ENCODE results near the gene DISC1. TPM values are rescaled to one million over a fixed set of nuclear protein-coding genes. Genes with fewer than 3 reads are reported as not detected.
"Not testable (repeated sequence)": the region's sequence is repeated elsewhere in the genome, so short reads cannot be mapped to it uniquely, and the experiment has no call there.

DISC1 gene
- polyA plus RNA-seq, 3 donors = 5.5 to 14.7 (median 5.8) TPM

GRCh38 chr1:231656741-231657140, 30.2 kb downstream of the DISC1 start:
- no CpG with 5 or more reads among the region's 1 CpG for WGBS (ENCODE audit: insufficient coverage)
- H3K36me3 Mint-ChIP-seq = peaks cover 3 to 9% of the 10 kb centered on the region in 2 donors
- H2AFZ ChIP-seq (ENCODE audit: insufficient read depth, low read depth, low read length, poor library complexity, severe bottlenecking) = no peak overlapping the region

GRCh38 chr1:231658223-231658622, 31.6 kb downstream of the DISC1 start:
- H3K9me3 Mint-ChIP-seq; H3K27me3 Mint-ChIP-seq (ENCODE audit: low read depth in 3 of 3); H3K4me3 Mint-ChIP-seq; H3K4me3 ChIP-seq (replicated peaks in 1 of 3; ENCODE audit: low read depth in 2 of 3, low read length in 3 of 3); H3K27me3 ChIP-seq (ENCODE audit: control insufficient read depth in 2 of 2, insufficient read depth in 2 of 2, low read length in 2 of 2); DNase-seq; H3K4me2 ChIP-seq (replicated peaks; ENCODE audit: extremely low read depth, low read length, poor library complexity, severe bottlenecking); H3K9me3 ChIP-seq (replicated peaks in 1 of 2; ENCODE audit: control insufficient read depth in 1 of 2, insufficient read depth in 1 of 2, low read length in 2 of 2); H3K27ac ChIP-seq (ENCODE audit: low read depth in 1 of 2, low read length in 2 of 2); H3K36me3 Mint-ChIP-seq; H2AFZ ChIP-seq (ENCODE audit: insufficient read depth, low read depth, low read length, poor library complexity, severe bottlenecking); H3K36me3 ChIP-seq (replicated peaks in 1 of 2; ENCODE audit: control insufficient read depth in 1 of 2, insufficient read depth in 2 of 2, low read length in 2 of 2); intact Hi-C loops (cut with micrococcal nuclease); H3K9ac ChIP-seq (ENCODE audit: insufficient read depth, low read length, poor library complexity, severe bottlenecking): not testable (repeated sequence)
- H3K4me1 Mint-ChIP-seq = peaks cover 57% of the 10 kb centered on the region
- H3K27ac Mint-ChIP-seq = peak overlapping the region in 2 of 7 donors; percentile 11 to 63
- 100% methylated on average over 1 of the region's 1 CpG for WGBS (ENCODE audit: insufficient coverage)
- peaks cover 99% of the 10 kb centered on the region for H3K79me2 ChIP-seq (ENCODE audit: insufficient read depth, low read length)
- H4K20me1 ChIP-seq (ENCODE audit: insufficient read depth, low read length) = peaks cover 78% of the 10 kb centered on the region
- H3K4me1 ChIP-seq (ENCODE audit: control insufficient read depth in 1 of 2, insufficient read depth in 2 of 2, low read length in 2 of 2) = peaks cover 14 to 23% of the 10 kb centered on the region in 2 donors

More at GRCh38 chr1:231656741-231657140, 30.2 kb downstream of the DISC1 start:
- peaks cover 8 to 13% of the 10 kb centered on the region in 2 donors for H3K4me1 ChIP-seq (ENCODE audit: control insufficient read depth in 1 of 2, insufficient read depth in 2 of 2, low read length in 2 of 2)
- peaks cover 77% of the 10 kb centered on the region for H4K20me1 ChIP-seq (ENCODE audit: insufficient read depth, low read length)
- intact Hi-C loops (cut with micrococcal nuclease) = no loop called here
- peaks cover 0 to 1% (median 0%) of the 10 kb centered on the region in 3 donors for H3K27me3 Mint-ChIP-seq (ENCODE audit: low read depth in 3 of 3)
- no peak for DNase-seq
- no peak overlapping the region for H3K4me2 ChIP-seq (replicated peaks; ENCODE audit: extremely low read depth, low read length, poor library complexity, severe bottlenecking)
- H3K27ac Mint-ChIP-seq = no peak overlapping the region
- no peak for TF ChIP-seq CTCF (IDR thresholded peaks at IDR 0.05)
- no peak overlapping the region for H3K4me3 ChIP-seq (replicated peaks in 1 of 3; ENCODE audit: low read depth in 2 of 3, low read length in 3 of 3)
- no peaks in the 10 kb centered on the region for H3K9me3 ChIP-seq (replicated peaks in 1 of 2; ENCODE audit: control insufficient read depth in 1 of 2, insufficient read depth in 1 of 2, low read length in 2 of 2)
- H3K9me3 Mint-ChIP-seq = peaks cover 0 to 6% (median 2%) of the 10 kb centered on the region in 7 donors
- peaks cover 99% of the 10 kb centered on the region for H3K79me2 ChIP-seq (ENCODE audit: insufficient read depth, low read length)
- no peaks in the 10 kb centered on the region for H3K36me3 ChIP-seq (replicated peaks in 1 of 2; ENCODE audit: control insufficient read depth in 1 of 2, insufficient read depth in 2 of 2, low read length in 2 of 2)
- no peak overlapping the region for H3K9ac ChIP-seq (ENCODE audit: insufficient read depth, low read length, poor library complexity, severe bottlenecking)
- no peaks in the 10 kb centered on the region for H3K27me3 ChIP-seq (ENCODE audit: control insufficient read depth in 2 of 2, insufficient read depth in 2 of 2, low read length in 2 of 2)
- H3K4me3 Mint-ChIP-seq = no peak overlapping the region
- no peak overlapping the region for H3K27ac ChIP-seq (ENCODE audit: low read depth in 1 of 2, low read length in 2 of 2)
- peaks cover 51% of the 10 kb centered on the region for H3K4me1 Mint-ChIP-seq

All from CD14-positive monocyte (primary cell).